Hepatocyte (in vitro differentiated cells): ENCODE measurements around the gene SYT12. TPM values are rescaled to one million over a fixed set of nuclear protein-coding genes. Genes with fewer than 3 reads are reported as not detected.
A peak's percentile ranks its signal among the peaks of the same experiment; 100 is the strongest.

Experiments used
- DNase-seq: peaks from one replicate; pipeline ENCODE4 v3.0.0-alpha.2; 2016; ENCODE audit warnings: low spot score
- H2AFZ ChIP-seq: fragments of 200-600 bp; sonication (generic); 2 replicates; pipeline ENCODE4 v1.6.0; 2016; ENCODE audit warnings: antibody characterized with exemption, mild to moderate bottlenecking
- H3K27ac ChIP-seq: fragments of 200-600 bp; sonication (generic); 2 replicates; pipeline ENCODE4 v1.5.1; 2016; ENCODE audit warnings: mild to moderate bottlenecking
- H3K27me3 ChIP-seq: fragments of 200-600 bp; sonication (generic); 2 replicates; pipeline ENCODE4 v1.6.1; 2016
- H3K36me3 ChIP-seq: fragments of 200-600 bp; sonication (generic); replicated peaks from 2 replicates; pipeline ENCODE4 v1.5.1; 2016; ENCODE audit warnings: low read depth; ENCODE audit not compliant: insufficient read depth
- H3K4me1 ChIP-seq: fragments of 200-600 bp; sonication (generic); 2 replicates; pipeline ENCODE4 v1.5.1; 2016; ENCODE audit warnings: mild to moderate bottlenecking, moderate library complexity; ENCODE audit not compliant: insufficient read depth
- H3K4me2 ChIP-seq: fragments of 200-600 bp; sonication (generic); 2 replicates; pipeline ENCODE4 v1.6.0; 2016
- H3K4me3 ChIP-seq: fragments of 200-600 bp; sonication (generic); 2 replicates; pipeline ENCODE4 v1.5.1; 2016; ENCODE audit warnings: mild to moderate bottlenecking
- H3K79me2 ChIP-seq: fragments of 200-600 bp; sonication (generic); 2 replicates; pipeline ENCODE4 v1.6.0; 2017; ENCODE audit warnings: mild to moderate bottlenecking
- H3K9me2 ChIP-seq: fragments of 200-600 bp; sonication (generic); replicated peaks from 2 replicates; pipeline ENCODE4 v1.6.0; 2017; ENCODE audit warnings: mild to moderate bottlenecking; ENCODE audit not compliant: insufficient read depth
- H3K9me3 ChIP-seq: fragments of 200-600 bp; sonication (generic); 2 replicates; pipeline ENCODE4 v1.5.1; 2016; ENCODE audit warnings: low read depth, mild to moderate bottlenecking
- H4K20me1 ChIP-seq: fragments of 200-600 bp; sonication (generic); 2 replicates; pipeline ENCODE4 v1.6.0; 2016; ENCODE audit warnings: mild to moderate bottlenecking; ENCODE audit not compliant: insufficient read depth, poor library complexity, severe bottlenecking
- CTCF ChIP-seq: fragments of 200-600 bp; sonication (generic); IDR thresholded peaks from 2 replicates; pipeline ENCODE4 v1.5.1; 2016; ENCODE audit warnings: antibody characterized with exemption, mild to moderate bottlenecking; ENCODE audit not compliant: poor library complexity
- EZH2 ChIP-seq: fragments of 200-600 bp; sonication (generic); IDR thresholded peaks from 2 replicates; pipeline ENCODE4 v1.6.1; 2016; ENCODE audit warnings: antibody characterized with exemption, mild to moderate bottlenecking, borderline replicate concordance
- EZH2phosphoT487 ChIP-seq: fragments of 200-600 bp; sonication (generic); IDR thresholded peaks from one replicate; pipeline ENCODE4 v1.6.1; 2018; ENCODE audit warnings: antibody characterized with exemption, mild to moderate bottlenecking, low read depth, moderate library complexity; ENCODE audit not compliant: unreplicated experiment, severe bottlenecking
- WGBS: methylation state at CpG from one replicate; pipeline ENCODE4 v1.1.6; 2016; ENCODE audit warnings: low lambda C conversion rate; ENCODE audit errors: missing lambda C conversion rate; 5-methylcytosine and 5-hydroxymethylcytosine counted together
- polyA plus RNA-seq: library from polyadenylated mRNA; unstranded; fragments of >200 nt; fragmentation: Nextera tagmentation; extraction: Ambion mirVana; gene quantifications from 2 replicates; pipeline ENCODE4 v1.2.1, GENCODE V29; 2016
- total RNA-seq: library from RNA; depleted of rRNA; stranded (reverse); fragments of >200 nt; gene quantifications from 2 replicates; pipeline ENCODE4 v1.2.3, GENCODE V29; 2014

Gene SYT12
- total and polyA plus RNA-seq, 2 experiments from 2014 or later: 0.27 to 0.50 TPM

GRCh38 chr11:67073908-67074307 lies 51.0 kb downstream of the SYT12 start:
- Histone ChIP-seq H2AFZ (no peak overlapping the region), H3K27me3 (no peaks in the 10 kb centered on the region), H3K4me3 (no peak overlapping the region), H3K79me2 (no peaks in the 10 kb centered on the region), H3K9me2 (no peaks in the 10 kb centered on the region), H3K4me1 (peaks cover 5% of the 10 kb centered on the region), H3K4me2 (no peak overlapping the region), H4K20me1 (no peaks in the 10 kb centered on the region), H3K27ac (no peak overlapping the region), H3K36me3 (no peaks in the 10 kb centered on the region), H3K9me3 (no peaks in the 10 kb centered on the region)
- WGBS: 78% methylated on average over 9 of the region's 9 CpGs
- TF ChIP-seq EZH2phosphoT487 (no peak), EZH2 (no peak), CTCF (no peak)
- DNase-seq: no peak

GRCh38 chr11:67076202-67076601 lies 53.3 kb downstream of the SYT12 start:
- Histone ChIP-seq H3K9me2 (no peaks in the 10 kb centered on the region), H3K4me2 (no peak overlapping the region), H2AFZ (no peak overlapping the region), H3K27ac (no peak overlapping the region), H3K4me1 (peaks cover 10% of the 10 kb centered on the region), H3K36me3 (no peaks in the 10 kb centered on the region), H3K27me3 (no peaks in the 10 kb centered on the region), H3K9me3 (no peaks in the 10 kb centered on the region), H3K79me2 (no peaks in the 10 kb centered on the region), H4K20me1 (no peaks in the 10 kb centered on the region), H3K4me3 (no peak overlapping the region)
- no peak for DNase-seq
- 88% methylated on average over 6 of the region's 6 CpGs for WGBS
- no peak for TF ChIP-seq EZH2
- no peak for TF ChIP-seq CTCF
- TF ChIP-seq EZH2phosphoT487: no peak

GRCh38 chr11:67079065-67079705 lies 56.3 kb downstream of the SYT12 start:
- H3K27me3 ChIP-seq: no peaks in the 10 kb centered on the region
- H3K9me2 ChIP-seq: no peaks in the 10 kb centered on the region
- H3K4me1 ChIP-seq: peaks cover 18% of the 10 kb centered on the region
- H3K27ac ChIP-seq: peak overlapping the region; percentile 90
- no peak for DNase-seq
- no peak overlapping the region for H3K4me2 ChIP-seq
- no peak for TF ChIP-seq EZH2phosphoT487
- no peak for TF ChIP-seq EZH2
- no peak for TF ChIP-seq CTCF
- no peaks in the 10 kb centered on the region for H3K9me3 ChIP-seq
- H4K20me1 ChIP-seq: no peaks in the 10 kb centered on the region
- WGBS: 76% methylated on average over 6 of the region's 6 CpGs
- no peaks in the 10 kb centered on the region for H3K79me2 ChIP-seq
- no peak overlapping the region for H2AFZ ChIP-seq
- H3K36me3 ChIP-seq: no peaks in the 10 kb centered on the region
- no peak overlapping the region for H3K4me3 ChIP-seq
